Prostate gland (tissue), 2 donors: Measurements from ENCODE around the gene HBA1.

Experiments used
- CTCF ChIP-seq, 4 experiments: fragments of 200-600 bp in 2 of 4; fragments of 450-650 bp in 2 of 4; sonication (generic) in 2 of 4; IDR thresholded peaks; 1 replicate in 3 of 4; 2 replicates in 1 of 4; pipeline ENCODE4 v1.5.1; 2016 to 2019; ENCODE audit warnings: antibody characterized with exemption in 4 of 4, mild to moderate bottlenecking in 2 of 4, moderate library complexity in 2 of 4
- POLR2AphosphoS5 ChIP-seq: sonication (generic); formaldehyde crosslinking; IDR thresholded peaks from one replicate; pipeline ENCODE4 v1.6.1; 2017; ENCODE audit warnings: antibody characterized with exemption

DNA sequence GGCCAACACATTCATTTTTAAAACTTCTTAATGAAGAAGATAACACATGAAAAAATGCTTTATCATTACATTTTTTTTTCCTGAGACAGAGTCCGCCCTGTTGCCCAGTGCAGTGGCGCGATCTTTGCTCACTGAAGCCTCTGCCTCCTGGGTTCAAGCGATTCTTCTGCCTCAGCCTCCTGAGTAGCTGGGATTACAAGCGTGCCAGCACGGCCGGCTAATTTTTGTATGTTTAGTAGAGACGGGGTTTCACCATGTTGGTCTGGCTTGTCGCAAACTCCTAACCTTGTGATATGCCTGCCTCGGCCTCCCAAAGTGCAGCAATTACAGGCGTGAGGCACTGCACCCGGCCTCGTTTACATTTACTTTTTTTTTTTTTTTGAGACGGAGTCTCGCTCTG lies 17.0 kb downstream of the HBA1 start:
- TF ChIP-seq CTCF (IDR thresholded peaks at IDR 0.05) (no peak), POLR2AphosphoS5 (no peak)
